ENCODE measurements around the gene PFKFB4. TPM values are rescaled to one million over a fixed set of nuclear protein-coding genes. Genes with fewer than 3 reads are reported as not detected.
A peak's percentile ranks its signal among the peaks of the same experiment; 100 is the strongest.
"Not testable (repeated sequence)": the region's sequence is repeated elsewhere in the genome, so short reads cannot be mapped to it uniquely, and the experiment has no call there.

The PFKFB4 gene
- total RNA-seq, 2 donors from 2014 or later: 8.5 to 18.0 TPM

DNA sequence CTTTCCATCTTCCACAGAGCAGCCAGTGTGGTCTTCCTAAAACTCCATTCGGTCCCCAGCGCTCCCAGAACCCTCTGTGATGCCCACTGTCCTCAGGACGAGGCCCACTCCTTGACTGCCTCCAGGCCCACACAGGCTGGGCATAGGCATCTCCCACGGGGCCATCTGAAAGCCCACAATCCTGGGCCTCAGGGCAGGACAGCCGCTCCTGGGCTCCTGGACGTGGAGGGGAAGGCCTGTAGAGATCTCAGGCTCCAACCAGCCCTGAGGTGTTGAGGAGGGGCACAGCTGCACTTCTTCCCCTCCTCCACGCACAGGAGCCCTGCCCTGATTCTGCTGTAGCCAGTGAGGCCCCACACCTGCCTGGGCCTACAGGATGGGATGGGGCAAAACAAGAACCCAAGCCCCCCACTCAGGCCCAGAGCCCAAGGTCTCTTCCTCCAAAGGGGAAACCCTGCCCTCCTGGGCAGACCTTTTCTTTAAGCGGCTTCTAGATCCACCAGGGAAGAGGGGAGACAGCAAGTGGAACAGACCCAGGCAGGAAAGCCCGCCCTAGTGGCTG lies 78.6 kb downstream of the PFKFB4 start:
- Mint-ChIP-seq H3K36me3 (ENCODE audit: insufficient read depth in 2 of 2) (no peaks in the 10 kb centered on the region), H3K27me3 (ENCODE audit: low read depth) (no peaks in the 10 kb centered on the region), H3K27ac (peak overlapping the region; percentile 48), H3K4me3 (peak overlapping the region; percentile 64 to 74), H3K4me1 (ENCODE audit: low read depth) (peaks cover 52% of the 10 kb centered on the region), H3K9me3 (no peaks in the 10 kb centered on the region)
- no peak for ATAC-seq (replicated peaks in 1 of 2)
- peak in 1 of 2 donors; percentile 5 for DNase-seq

DNA sequence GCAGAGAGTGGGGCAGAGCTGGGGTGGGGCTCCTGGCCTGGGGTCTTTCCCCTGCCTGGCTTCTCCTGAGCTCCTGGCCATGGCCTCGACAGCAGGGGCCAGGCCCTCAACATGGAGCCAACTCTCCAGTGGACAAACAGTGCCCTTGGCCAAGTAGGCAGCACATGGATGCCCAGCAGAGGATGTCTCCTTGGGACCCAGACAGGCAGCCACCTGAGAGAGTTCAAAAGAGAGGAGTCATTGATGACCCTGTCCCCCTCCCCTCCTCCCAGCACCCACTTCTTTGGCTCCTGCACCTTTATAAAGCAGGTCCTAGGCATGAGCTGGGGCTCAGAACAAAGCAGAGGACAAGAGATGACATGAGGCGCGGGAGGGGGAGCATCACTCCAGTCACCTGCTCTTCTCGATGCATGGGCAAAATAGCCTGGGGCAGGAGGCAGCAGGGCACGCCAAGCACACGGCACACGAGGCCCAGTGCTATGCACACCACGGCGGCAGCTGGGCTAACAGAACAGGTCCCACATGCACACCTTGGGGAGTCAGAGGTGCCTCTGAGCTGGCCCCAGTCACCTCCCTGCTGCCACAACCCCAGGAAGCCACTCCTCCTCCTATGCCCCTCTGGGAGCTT lies 80.1 kb downstream of the PFKFB4 start:
- peak overlapping the region; percentile 70 for H3K27ac Mint-ChIP-seq
- no peaks in the 10 kb centered on the region for H3K27me3 Mint-ChIP-seq (ENCODE audit: low read depth)
- ATAC-seq (replicated peaks in 1 of 2) (no peak), DNase-seq (no peak)
- no peaks in the 10 kb centered on the region for H3K9me3 Mint-ChIP-seq
- peaks cover 58% of the 10 kb centered on the region for H3K4me1 Mint-ChIP-seq (ENCODE audit: low read depth)
- H3K4me3 Mint-ChIP-seq: no peak overlapping the region
- no peaks in the 10 kb centered on the region for H3K36me3 Mint-ChIP-seq (ENCODE audit: insufficient read depth in 2 of 2)

DNA sequence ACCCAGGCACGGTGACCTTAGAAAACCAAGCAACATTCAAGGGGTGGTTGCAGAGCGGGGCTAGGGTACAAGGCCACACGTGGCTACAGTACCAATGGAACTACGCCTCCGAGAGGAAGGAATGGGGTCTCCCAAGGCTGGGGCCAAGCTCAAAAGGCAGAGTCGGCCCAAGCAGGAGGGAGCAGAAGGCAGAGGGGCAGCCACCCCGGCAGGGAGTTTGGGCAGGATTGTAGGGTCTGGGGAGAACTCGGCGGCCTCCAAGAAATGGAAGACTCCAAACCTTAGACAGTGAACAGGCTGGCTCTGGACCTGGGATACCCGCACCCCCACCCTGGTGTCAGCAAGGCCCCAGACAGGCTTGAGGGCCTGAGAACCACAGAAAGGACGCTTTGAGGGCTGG lies 81.4 kb downstream of the PFKFB4 start:
- peak overlapping the region; percentile 58 for H3K27ac Mint-ChIP-seq
- ATAC-seq (replicated peaks in 1 of 2): no peak
- no peaks in the 10 kb centered on the region for H3K27me3 Mint-ChIP-seq (ENCODE audit: low read depth)
- peaks cover 0 to 2% of the 10 kb centered on the region in 2 donors for H3K36me3 Mint-ChIP-seq (ENCODE audit: insufficient read depth in 2 of 2)
- H3K4me1 Mint-ChIP-seq (ENCODE audit: low read depth): peaks cover 66% of the 10 kb centered on the region
- no peaks in the 10 kb centered on the region for H3K9me3 Mint-ChIP-seq
- no peak for DNase-seq
- no peak overlapping the region for H3K4me3 Mint-ChIP-seq

DNA sequence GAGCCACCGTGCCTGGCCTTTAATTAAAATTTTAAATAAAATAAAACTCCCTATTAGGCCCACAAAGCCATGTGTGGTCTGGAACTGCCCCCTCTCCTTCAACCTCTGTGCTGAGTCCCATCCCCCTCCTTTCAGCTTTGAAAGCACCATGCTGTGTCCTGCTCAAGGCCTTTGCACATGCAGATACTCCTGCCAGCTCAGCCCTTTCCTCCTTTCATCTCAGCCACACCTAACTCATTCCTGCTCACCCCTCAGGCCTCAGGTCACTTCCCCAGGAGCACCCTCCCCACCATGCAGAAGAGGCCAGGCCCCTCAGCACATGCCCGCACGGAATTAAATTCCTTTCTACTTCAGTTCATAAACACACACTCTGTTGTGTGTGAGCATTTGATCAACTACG lies 82.0 kb downstream of the PFKFB4 start:
- peak overlapping the region in 1 of 2 donors; percentile 9 for H3K4me3 Mint-ChIP-seq
- no peak for DNase-seq
- no peak for ATAC-seq (replicated peaks in 1 of 2)
- H3K27me3 Mint-ChIP-seq (ENCODE audit: low read depth): no peaks in the 10 kb centered on the region
- peaks cover 0 to 2% of the 10 kb centered on the region in 2 donors for H3K36me3 Mint-ChIP-seq (ENCODE audit: insufficient read depth in 2 of 2)
- H3K27ac Mint-ChIP-seq: peak overlapping the region; percentile 58
- H3K4me1 Mint-ChIP-seq (ENCODE audit: low read depth): peaks cover 66% of the 10 kb centered on the region
- no peaks in the 10 kb centered on the region for H3K9me3 Mint-ChIP-seq

DNA sequence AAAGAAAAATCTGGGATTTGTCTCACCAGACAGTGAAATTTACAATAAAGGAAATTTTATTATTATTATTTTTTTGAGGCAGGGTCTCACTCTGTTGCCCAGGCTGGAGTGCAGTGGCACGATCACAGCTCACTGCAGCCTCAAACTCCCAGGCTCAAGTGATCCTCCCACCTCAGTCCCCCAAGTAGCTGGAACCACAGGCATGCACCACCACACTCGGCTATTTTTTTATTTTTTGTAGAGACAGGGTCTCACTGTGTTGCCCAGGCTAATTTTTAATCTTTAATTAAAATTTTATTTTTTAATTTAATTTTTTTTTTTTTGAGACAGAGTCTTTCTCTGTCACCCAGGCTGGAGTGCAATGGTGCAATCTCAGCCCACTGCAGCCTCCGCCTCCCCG lies 82.6 kb downstream of the PFKFB4 start:
- not testable (repeated sequence) for DNase-seq; H3K36me3 Mint-ChIP-seq (ENCODE audit: insufficient read depth in 2 of 2); H3K27ac Mint-ChIP-seq; ATAC-seq (replicated peaks in 1 of 2); H3K27me3 Mint-ChIP-seq (ENCODE audit: low read depth); H3K4me3 Mint-ChIP-seq; H3K9me3 Mint-ChIP-seq
- H3K4me1 Mint-ChIP-seq (ENCODE audit: low read depth): peaks cover 66% of the 10 kb centered on the region

DNA sequence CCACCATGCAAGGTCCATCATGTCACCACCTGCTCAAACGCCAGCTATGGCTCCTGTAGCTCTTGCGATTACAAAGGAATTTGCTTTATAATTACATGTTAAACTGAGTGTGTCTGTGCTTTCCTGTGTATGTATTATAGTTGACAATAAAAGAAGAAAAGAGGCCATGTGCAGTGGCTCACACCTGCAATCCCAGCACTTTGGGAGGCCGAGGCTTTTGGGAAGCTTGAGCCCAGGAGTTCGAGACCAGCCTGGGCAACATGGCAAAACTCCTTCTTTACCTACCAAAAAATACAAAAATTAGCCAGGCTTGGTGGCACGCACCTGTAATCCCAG lies 83.0 kb downstream of the PFKFB4 start:
- H3K9me3 Mint-ChIP-seq: no peaks in the 10 kb centered on the region
- H3K36me3 Mint-ChIP-seq (ENCODE audit: insufficient read depth in 2 of 2): peaks cover 0 to 2% of the 10 kb centered on the region in 2 donors
- H3K27me3 Mint-ChIP-seq (ENCODE audit: low read depth): no peaks in the 10 kb centered on the region
- DNase-seq (no peak), ATAC-seq (replicated peaks in 1 of 2) (no peak)
- H3K4me3 Mint-ChIP-seq: peak overlapping the region; percentile 80 to 81
- peak overlapping the region; percentile 85 for H3K27ac Mint-ChIP-seq
- H3K4me1 Mint-ChIP-seq (ENCODE audit: low read depth): peaks cover 66% of the 10 kb centered on the region

DNA sequence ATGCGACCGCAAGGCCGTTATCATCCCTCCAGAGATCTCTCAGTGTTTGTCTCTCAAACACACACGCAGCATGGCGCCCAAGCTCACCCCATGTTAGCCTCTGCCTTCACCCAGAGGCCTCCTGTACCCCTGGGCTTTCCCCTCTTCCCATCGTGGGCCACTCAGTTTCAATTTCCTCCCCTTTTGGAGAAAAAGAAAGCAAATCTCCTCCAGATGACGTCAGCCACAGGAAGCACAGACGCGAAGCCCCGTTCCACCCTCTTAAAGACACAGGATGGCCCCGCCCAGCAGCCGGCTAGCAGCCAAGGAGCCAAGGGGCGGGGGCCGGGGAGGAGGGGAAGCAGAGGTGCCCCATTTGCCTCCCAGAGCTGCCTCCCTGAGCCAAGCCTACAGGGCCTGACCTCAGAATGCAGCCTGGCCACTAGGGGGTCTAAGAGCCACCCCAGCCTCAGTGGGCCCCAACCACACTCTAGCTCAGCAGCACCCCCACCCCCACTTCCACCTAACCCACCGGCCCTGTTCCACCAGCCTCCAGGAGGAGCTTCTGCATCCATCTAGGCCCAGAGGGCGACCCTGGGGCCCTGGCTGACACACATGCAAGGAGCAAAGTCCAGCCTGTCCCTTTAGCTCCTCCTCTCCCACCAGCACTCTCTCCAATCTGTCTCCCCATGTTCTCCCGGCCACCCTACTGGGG lies 83.5 kb downstream of the PFKFB4 start:
- H3K27ac Mint-ChIP-seq: peak overlapping the region; percentile 93
- peaks cover 66% of the 10 kb centered on the region for H3K4me1 Mint-ChIP-seq (ENCODE audit: low read depth)
- H3K27me3 Mint-ChIP-seq (ENCODE audit: low read depth): no peaks in the 10 kb centered on the region

DNA sequence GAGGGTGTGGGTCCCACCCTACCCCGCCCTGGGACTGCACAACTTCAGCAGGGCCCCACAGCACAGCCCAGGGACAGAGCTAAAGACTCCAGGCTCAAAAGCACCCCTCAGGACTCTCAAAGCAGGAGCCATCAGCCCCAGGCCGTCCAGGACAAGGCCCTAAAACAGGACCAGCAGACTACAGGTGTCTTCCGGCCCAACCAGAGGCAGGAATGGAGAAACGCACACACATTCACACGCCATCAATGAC lies 84.0 kb downstream of the PFKFB4 start:
- peaks cover 66% of the 10 kb centered on the region for H3K4me1 Mint-ChIP-seq (ENCODE audit: low read depth)
- peak overlapping the region; percentile 80 to 81 for H3K4me3 Mint-ChIP-seq
- H3K27ac Mint-ChIP-seq: peak overlapping the region; percentile 93
- DNase-seq (no peak), ATAC-seq (replicated peaks in 1 of 2) (no peak)
- H3K27me3 Mint-ChIP-seq (ENCODE audit: low read depth): no peaks in the 10 kb centered on the region
- peaks cover 2 to 6% of the 10 kb centered on the region in 2 donors for H3K36me3 Mint-ChIP-seq (ENCODE audit: insufficient read depth in 2 of 2)
- no peaks in the 10 kb centered on the region for H3K9me3 Mint-ChIP-seq

More for the DNA sequence above, 83.5 kb downstream of the PFKFB4 start:
- Mint-ChIP-seq H3K4me3 (peak overlapping the region; percentile 80 to 81), H3K9me3 (no peaks in the 10 kb centered on the region), H3K36me3 (ENCODE audit: insufficient read depth in 2 of 2) (peaks cover under 1 to 2% of the 10 kb centered on the region in 2 donors)
- ATAC-seq (replicated peaks in 1 of 2) (peak; percentile 88 to 90), DNase-seq (peak; percentile 95 to 97)

DNA sequence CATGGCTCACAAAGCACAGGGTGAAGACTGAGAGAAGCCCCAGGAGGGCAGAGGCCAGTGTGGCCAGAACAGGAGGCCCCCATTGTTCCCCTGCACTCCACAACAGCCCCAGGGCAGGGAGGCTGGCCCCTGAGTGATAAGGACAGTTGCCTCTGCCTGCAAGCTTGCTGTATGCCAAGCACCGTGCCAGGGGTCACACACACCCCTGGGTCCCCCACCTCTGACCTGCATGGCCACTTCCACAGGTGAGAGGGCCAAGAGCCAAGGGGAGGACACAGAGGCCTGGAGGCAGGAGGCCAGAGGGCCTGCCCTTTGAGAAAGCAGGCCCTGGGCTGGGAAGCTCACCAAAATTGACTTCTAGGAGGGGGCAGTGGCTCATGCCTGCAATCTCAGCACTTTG lies 86.3 kb downstream of the PFKFB4 start:
- Mint-ChIP-seq H3K27ac (peak overlapping the region; percentile 64), H3K9me3 (no peaks in the 10 kb centered on the region), H3K36me3 (ENCODE audit: insufficient read depth in 2 of 2) (peaks cover 4 to 14% of the 10 kb centered on the region in 2 donors), H3K4me1 (ENCODE audit: low read depth) (peaks cover 78% of the 10 kb centered on the region), H3K27me3 (ENCODE audit: low read depth) (no peaks in the 10 kb centered on the region), H3K4me3 (peak overlapping the region; percentile 30 to 56)
- ATAC-seq (replicated peaks in 1 of 2) (no peak), DNase-seq (no peak)

DNA sequence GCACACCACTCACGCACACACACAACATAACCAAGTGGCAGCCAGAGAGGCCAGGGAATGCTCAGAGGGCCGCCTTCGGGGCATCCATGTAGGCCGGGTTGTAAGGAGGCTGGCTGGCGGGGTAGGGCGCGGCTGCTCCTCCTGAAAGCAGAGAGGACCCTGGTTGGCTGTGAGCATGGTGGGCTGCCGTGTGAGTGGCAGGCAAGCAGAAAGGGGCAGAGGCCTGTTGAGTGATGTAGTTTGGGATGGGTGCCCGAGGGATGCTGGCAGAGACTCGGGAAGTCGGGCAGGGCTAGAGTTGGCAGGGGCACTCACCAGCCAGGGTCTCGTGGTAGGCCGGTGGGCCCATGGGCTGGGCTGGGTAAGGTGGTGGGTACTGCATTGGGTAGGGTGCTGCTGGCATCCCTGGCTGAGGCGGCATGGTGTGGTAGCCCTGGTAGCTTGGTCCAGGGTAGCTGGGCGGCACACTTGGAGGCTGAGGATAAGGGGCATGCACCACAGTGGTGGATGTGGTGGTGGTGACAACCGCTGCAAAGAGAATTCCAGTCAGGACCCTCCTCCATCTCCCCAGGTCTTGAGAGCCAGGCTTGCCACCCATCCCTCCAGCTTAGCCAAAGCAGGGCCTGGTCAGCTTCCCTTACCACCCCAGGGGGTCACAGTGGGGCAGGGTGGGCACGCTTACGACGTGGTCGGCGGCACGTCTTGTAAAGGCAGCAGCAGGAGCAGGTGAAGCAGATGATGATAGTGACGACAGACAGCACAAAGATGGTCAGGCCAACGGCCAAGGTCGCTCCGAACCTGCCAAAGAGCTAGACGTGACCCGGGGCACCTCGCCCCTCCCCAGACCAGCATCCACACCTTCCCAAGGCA lies 87.3 kb downstream of the PFKFB4 start:
- Mint-ChIP-seq H3K27me3 (ENCODE audit: low read depth) (no peaks in the 10 kb centered on the region), H3K4me1 (ENCODE audit: low read depth) (peaks cover 75% of the 10 kb centered on the region), H3K4me3 (peak overlapping the region; percentile 49 to 96), H3K36me3 (ENCODE audit: insufficient read depth in 2 of 2) (peaks cover 4 to 14% of the 10 kb centered on the region in 2 donors), H3K27ac (peak overlapping the region; percentile 56), H3K9me3 (no peaks in the 10 kb centered on the region)
- ATAC-seq (replicated peaks in 1 of 2) (no peak), DNase-seq (no peak)

DNA sequence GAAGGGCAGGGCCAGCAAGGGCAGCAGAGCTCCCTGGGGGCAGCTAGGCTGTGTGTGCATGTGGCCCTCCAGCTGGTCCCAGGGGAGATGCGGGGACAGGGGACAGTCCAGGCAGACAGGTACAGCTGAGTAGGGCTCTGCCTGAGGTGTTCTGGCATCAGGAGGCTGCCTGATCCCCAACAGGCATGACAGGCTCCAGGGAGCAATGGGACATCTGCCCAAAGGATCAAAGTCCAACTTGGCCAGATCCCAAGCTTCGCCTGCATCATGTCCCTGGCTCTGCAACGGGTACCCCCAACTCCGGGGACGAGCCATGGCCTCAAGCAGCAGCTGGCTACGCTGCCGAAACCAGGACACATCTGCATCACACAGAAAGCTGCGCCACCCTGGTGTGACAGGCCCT lies 88.3 kb downstream of the PFKFB4 start:
- Mint-ChIP-seq H3K36me3 (ENCODE audit: insufficient read depth in 2 of 2) (peaks cover 4 to 14% of the 10 kb centered on the region in 2 donors), H3K9me3 (no peaks in the 10 kb centered on the region), H3K27ac (peak overlapping the region; percentile 91), H3K4me3 (peak overlapping the region; percentile 94 to 96), H3K4me1 (ENCODE audit: low read depth) (peaks cover 70% of the 10 kb centered on the region), H3K27me3 (ENCODE audit: low read depth) (no peaks in the 10 kb centered on the region)
- DNase-seq: no peak
- ATAC-seq (replicated peaks in 1 of 2): no peak

All from activated T-cell treated with anti-CD3 and anti-CD28 coated beads, Interleukin-2, amount 50 U/mL, for 72 hours (primary cell).